HG02943 (cell line): Measurements from ENCODE around the gene MICAL3.
"Not testable (repeated sequence)": the region's sequence is repeated elsewhere in the genome, so short reads cannot be mapped to it uniquely, and the experiment has no call there.

Experiments
- ATAC-seq: cut with Tn5 transposase; IDR thresholded peaks from one replicate; pipeline ENCODE4 v1.9.1; 2021; ENCODE audit warnings: mild to moderate bottlenecking, low read depth, moderate library complexity; ENCODE audit not compliant: unreplicated experiment

The MICAL3 gene

DNA sequence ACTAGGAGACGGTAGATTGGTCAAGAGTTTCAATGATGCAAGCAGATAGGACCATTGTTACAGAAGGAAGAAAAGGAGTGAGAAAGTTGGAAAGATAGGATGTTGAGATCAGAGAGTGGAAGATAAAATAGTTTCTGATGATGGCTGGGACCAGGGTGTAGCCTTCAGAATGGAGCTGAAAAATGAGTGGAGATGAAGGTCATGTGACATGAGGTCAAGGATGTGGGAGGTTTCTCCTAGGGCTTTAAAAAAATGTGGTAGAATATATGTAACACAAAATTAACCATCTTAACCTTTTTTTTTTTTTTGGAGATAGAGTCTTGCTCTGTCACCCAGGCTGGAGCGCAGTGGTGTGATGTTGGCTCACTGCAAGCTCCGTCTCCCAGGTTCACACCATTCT lies 35.1 kb upstream of the MICAL3 start:
- ATAC-seq, result no peak

DNA sequence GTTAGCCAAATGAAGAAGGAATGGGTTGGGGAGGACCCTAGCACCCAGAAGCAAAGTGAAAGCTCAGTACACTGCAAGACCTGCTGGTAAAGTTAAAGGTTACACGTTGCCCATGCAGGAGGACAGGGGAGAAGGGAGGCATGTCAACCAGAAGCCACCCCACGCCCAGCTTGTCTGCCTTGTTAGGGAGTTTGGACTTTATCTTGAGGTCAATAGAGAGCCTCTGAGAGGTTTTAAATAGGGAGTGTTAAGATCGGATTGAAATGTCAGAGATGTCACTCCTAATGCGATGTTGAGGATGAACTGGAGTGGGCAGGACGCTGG lies 34.7 kb upstream of the MICAL3 start:
- ATAC-seq, result no peak

GRCh38 chr22:18058371-18059093 lies 34.2 kb upstream of the MICAL3 start:
- ATAC-seq, result no peak

- ATAC-seq, result no peak
Observed at GRCh38 chr22:18057568-18058209, 33.3 kb upstream of the MICAL3 start.

- ATAC-seq, result peak; percentile 69
Observed at GRCh38 chr22:18056807-18057474, 32.6 kb upstream of the MICAL3 start.

GRCh38 chr22:18056161-18056666 lies 31.9 kb upstream of the MICAL3 start:
- peak; percentile 21 for ATAC-seq

DNA sequence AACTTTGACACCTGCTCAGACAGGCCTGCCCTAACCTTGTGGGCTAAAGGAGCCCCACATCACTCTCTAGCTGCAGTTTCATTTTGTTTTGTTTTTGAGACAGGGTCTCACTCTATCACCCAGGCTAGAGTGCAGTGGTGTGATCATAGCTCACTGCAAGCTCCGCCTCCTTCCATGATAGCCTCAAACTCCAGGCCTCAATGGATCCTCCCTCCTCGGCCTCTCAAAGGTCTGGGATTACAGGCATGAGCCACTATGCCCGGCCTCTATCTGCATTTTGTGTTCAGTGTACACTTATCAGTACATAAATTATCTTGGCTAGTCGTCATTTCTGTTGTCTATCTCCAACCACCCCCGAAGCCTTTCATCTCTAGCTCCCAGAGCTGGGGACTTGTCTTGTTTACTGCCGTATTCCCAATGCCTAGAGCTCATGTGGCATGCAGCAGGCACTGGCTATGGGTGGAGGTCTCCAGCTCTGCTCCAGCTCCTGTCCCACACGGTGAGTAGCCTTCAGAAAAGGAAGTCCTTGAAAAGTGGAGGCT lies 31.3 kb upstream of the MICAL3 start:
- no peak for ATAC-seq

GRCh38 chr22:18053216-18053946 lies 29.0 kb upstream of the MICAL3 start:
- not testable (repeated sequence) for ATAC-seq

- ATAC-seq, result not testable (repeated sequence)
Observed at GRCh38 chr22:18051113-18051512, 26.8 kb upstream of the MICAL3 start.

DNA sequence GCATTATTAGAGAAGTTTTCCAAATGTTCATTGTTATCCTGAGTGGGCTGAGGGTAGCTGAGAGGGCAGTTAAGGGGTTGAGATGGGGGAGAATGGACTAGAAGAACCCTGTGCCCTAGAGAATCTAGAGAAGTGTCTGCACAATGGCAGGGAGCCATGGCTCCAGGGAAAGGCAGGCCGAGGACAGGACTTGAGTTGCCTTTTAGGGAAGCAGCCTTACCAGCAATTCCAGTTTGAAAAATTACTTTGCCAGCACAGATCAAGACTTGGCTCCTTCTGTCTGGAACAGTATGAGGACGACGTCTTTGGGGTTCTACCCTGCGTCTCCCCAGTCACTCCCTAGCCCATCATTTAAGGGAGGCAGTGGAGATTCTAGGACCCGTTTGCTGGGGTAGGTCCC lies 25.7 kb upstream of the MICAL3 start:
- ATAC-seq, result no peak

DNA sequence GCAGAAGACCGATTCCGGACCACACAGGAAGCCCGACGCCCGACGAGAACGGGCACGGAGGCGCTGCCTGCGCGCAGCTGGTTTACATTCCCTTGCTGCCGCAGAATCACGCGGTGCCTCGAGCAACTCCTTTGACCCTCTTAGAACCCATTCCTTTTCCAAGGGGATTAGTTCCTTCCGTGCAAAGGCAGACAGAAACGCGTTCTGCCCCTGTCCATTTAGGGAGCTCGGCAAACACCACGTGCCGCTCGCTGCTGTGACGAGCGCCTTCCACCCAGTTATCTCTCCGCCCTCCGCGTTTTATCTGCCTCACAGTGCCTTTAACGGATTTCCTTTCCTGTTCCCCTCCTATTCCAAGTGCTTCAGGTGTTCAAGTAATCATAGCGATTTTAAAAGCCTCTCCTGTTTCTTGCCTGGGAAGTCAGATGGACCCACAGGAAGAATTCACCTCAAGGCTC lies 24.1 kb upstream of the MICAL3 start:
- no peak for ATAC-seq

GRCh38 chr22:18048041-18048440 lies 23.7 kb upstream of the MICAL3 start:
- ATAC-seq, result no peak

- ATAC-seq, result no peak
Observed at GRCh38 chr22:18045794-18046193, 21.4 kb upstream of the MICAL3 start.

DNA sequence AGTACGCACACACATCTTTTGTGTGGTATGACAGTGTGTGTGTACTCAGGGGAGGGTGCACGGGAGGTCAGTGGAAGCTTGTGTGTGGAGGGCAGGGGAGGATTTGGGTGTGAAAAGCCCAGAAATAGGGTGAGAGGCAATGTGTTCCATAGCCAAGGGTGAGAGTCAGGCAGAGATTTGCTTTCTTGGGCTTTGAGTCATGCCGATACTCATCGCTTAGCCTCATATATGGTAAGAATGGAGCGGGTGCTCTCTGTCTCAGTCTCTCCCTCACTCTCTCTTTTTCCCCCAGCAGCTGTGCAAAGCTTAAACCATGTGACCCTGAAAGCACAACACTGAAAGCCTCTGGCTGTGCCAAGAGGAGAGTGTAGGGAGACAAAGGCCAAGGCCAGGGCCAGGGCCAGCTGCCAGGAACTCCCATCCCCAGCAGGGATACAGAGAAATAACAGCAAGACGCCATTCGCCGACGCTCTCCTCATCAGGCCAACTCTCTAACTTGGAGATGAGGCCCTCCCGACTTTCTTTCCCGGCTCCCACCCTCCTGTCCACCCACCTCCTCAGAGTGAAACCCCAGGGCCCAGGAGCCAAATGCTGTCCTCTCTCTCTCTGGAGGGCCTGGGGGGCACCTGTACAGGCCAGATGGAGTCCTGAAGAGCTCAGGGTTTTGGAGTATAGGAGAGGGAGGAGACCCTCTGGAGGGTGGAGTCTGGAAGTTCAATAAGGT lies 20.3 kb upstream of the MICAL3 start:
- ATAC-seq, result no peak

DNA sequence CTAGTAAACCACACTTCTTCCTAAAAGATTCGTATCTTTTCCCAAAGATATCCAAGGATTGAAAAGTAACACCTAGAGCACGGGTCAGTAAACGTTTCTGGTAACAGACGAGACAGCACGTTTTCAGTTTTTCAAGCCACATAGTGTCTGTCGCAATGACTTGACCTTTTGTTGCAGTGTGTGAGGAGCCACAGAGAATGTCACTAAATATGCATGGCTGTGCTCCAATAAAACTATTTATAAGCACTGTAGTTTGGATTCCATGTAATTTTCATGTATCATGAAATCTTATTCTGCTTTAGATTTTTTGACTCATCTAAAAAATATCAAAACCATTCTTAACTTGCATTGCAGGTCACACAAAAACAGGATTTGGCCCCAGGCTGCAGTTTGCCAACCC lies 18.3 kb upstream of the MICAL3 start:
- ATAC-seq, result no peak

DNA sequence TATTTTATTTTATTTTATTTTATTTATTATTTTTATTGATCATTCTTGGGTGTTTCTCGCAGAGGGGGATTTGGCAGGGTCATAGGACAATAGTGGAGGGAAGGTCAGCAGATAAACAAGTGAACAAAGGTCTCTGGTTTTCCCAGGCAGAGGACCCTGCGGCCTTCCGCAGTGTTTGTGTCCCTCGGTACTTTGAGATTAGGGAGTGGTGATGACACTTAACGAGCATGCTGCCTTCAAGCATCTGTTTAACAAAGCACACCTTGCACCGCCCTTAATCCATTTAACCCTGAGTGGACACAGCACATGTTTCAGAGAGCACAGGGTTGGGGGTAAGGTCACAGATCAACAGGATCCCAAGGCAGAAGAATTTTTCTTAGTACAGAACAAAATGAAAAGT lies 16.5 kb upstream of the MICAL3 start:
- not testable (repeated sequence) for ATAC-seq

DNA sequence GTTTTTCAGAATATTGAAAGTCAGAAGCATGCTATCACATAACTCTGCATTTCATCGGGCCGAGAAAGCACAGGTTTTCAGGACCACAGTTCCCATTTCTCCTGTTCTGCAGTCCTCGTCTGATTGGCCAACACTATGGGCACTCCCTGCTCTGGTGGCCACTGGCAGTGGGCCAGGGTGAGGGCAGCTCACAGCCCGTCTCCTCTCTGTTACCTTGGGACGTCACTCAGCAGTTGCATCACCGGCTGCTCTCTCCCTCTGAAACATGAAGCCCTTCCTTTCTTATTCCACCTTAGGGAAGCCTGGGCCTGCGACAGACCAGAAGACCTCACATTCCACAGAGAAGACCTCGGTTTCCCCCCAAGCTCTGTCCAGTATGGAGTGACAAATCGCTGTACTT lies 11.4 kb upstream of the MICAL3 start:
- no peak for ATAC-seq

- ATAC-seq, result no peak
Observed at GRCh38 chr22:18034076-18034475, 9.7 kb upstream of the MICAL3 start.

GRCh38 chr22:18033204-18033998 lies 9.0 kb upstream of the MICAL3 start:
- no peak for ATAC-seq
